ENCODE results near the gene HK3. TPM values are rescaled to one million over a fixed set of nuclear protein-coding genes. Genes with fewer than 3 reads are reported as not detected.

Gene HK3
- total and polyA plus RNA-seq, 9 of the 15 experiments (the other 6 are each of a cell fraction or from before 2014, with no cell fraction given) = 0.16 TPM; not detected in 8

- DNase-seq (ENCODE audit: extremely low read depth in 1 of 4, low spot score in 3 of 4) (no peak), ATAC-seq (no peak), FAIRE-seq (no peak)
- H3K9me1 ChIP-seq (ENCODE audit: control insufficient read depth, insufficient read depth, low read length) = no peaks in the 10 kb centered on the region
- BruUV-seq (replicated peaks) = no TSS peak
- H3K36me3 ChIP-seq (ENCODE audit: control insufficient read depth, insufficient read depth, low read length) = no peaks in the 10 kb centered on the region
- H4K20me1 ChIP-seq (replicated peaks; ENCODE audit: control insufficient read depth, insufficient read depth, low read length) = no peaks in the 10 kb centered on the region; the same call in none of the 2 replicates
- TF ChIP-seq TAF7 (tag; IDR thresholded peaks at IDR 0.05) (no peak), NR1H2 (CRISPR knock-in tag; IDR thresholded peaks at IDR 0.05) (no peak), ZNF699 (CRISPR knock-in tag; IDR thresholded peaks at IDR 0.05; ENCODE audit: insufficient replicate concordance) (no peak), SMAD1 (IDR thresholded peaks at IDR 0.05; ENCODE audit: low read depth, low read length, partially characterized antibody) (no peak), PRDM10 (IDR thresholded peaks at IDR 0.05; ENCODE audit: partially characterized antibody) (no peak)
- H3K27me3 ChIP-seq (ENCODE audit: control insufficient read depth in 2 of 2, insufficient read depth in 2 of 2, low read length in 2 of 2) = peaks cover 30 to 75% of the 10 kb centered on the region in 2 experiments; a peak in 4 of 5 replicates
- H3K9me3 ChIP-seq (replicated peaks; ENCODE audit: control insufficient read depth, insufficient read depth, low read depth, low read length) = no peaks in the 10 kb centered on the region
- H3K27ac ChIP-seq (ENCODE audit: extremely low read depth, low read depth, low read length) = no peak overlapping the region
- H3K4me3 ChIP-seq = no peak overlapping the region
- POLR2A ChIA-PET = interaction anchor here (1.9 kb wide), 1 partner anchor 14 kb away, joined by 4 read pairs; no protein-coding TSS in a partner anchor
- WGBS (ENCODE audit: insufficient coverage, low coverage, missing lambda C conversion rate) = 4% methylated on average over 9 of the region's 9 CpGs
- CTCF ChIA-PET (ENCODE audit: low intra/inter-chr PET ratio) = no interaction called here
- intact Hi-C loops (cut with micrococcal nuclease) = loop anchor here (10.0 kb wide), 1 partner anchor 223 kb away; no protein-coding TSS in a partner anchor
- H2AFZ ChIP-seq (ENCODE audit: low read depth, low read length) = no peak overlapping the region
- no peaks in the 10 kb centered on the region for H3K79me2 ChIP-seq (ENCODE audit: control insufficient read depth, insufficient read depth, low read length)
- H3K9ac ChIP-seq (ENCODE audit: insufficient read depth in 1 of 2, low read depth in 2 of 2, low read length in 2 of 2) = no peak overlapping the region
- peaks cover 0 to 9% of the 10 kb centered on the region in 2 experiments; a peak in 1 of 5 replicates for H3K4me1 ChIP-seq (replicated peaks in 1 of 2; ENCODE audit: control insufficient read depth in 2 of 2, insufficient read depth in 2 of 2, low read length in 2 of 2)
- H3K4me2 ChIP-seq (ENCODE audit: insufficient read depth, low read length) = no peak overlapping the region
- in situ Hi-C loops (cut with MboI) = no loop called here
Measured at GRCh38 chr5:176891331-176891958, 7.7 kb downstream of the HK3 start.

Measured in K562 (cell line).